Stimulated activated naive CD8-positive, alpha-beta T cell treated with anti-CD3 and anti-CD28 coated beads, Interleukin-15, amount 100 ng/mL, for 72 hours (primary cell): ENCODE data around the gene IL1RAPL2.

ENCODE experiments used
- ATAC-seq: fragments of 150-1000 bp; cut with Tn5 transposase; 2 replicates; pipeline ENCODE4 v1.10.0; 2021; ENCODE audit warnings: mild to moderate bottlenecking, moderate library complexity
- DNase-seq, 2 donors: peaks; one replicate each; pipeline ENCODE4 v3.0.0; 2021 to 2022
- H3K27ac Mint-ChIP-seq, 2 donors: one replicate each; pipeline ENCODE4 v1.8.0; 2022; ENCODE audit warnings: mild to moderate bottlenecking in 2 of 2, mixed read lengths in 2 of 2, moderate library complexity in 2 of 2
- H3K27me3 Mint-ChIP-seq: one replicate; pipeline ENCODE4 v1.8.0; 2022; ENCODE audit warnings: mixed read lengths
- H3K4me1 Mint-ChIP-seq: one replicate; pipeline ENCODE4 v1.8.0; 2022; ENCODE audit warnings: mild to moderate bottlenecking, mixed read lengths
- H3K4me3 Mint-ChIP-seq, 2 donors: one replicate each; pipeline ENCODE4 v1.8.0; 2022; ENCODE audit warnings: mild to moderate bottlenecking in 2 of 2, mixed read lengths in 2 of 2, moderate library complexity in 1 of 2
- H3K9me3 Mint-ChIP-seq, 2 donors: one replicate each; pipeline ENCODE4 v1.8.0; 2022; ENCODE audit warnings: mixed read lengths in 2 of 2

The IL1RAPL2 gene

DNA sequence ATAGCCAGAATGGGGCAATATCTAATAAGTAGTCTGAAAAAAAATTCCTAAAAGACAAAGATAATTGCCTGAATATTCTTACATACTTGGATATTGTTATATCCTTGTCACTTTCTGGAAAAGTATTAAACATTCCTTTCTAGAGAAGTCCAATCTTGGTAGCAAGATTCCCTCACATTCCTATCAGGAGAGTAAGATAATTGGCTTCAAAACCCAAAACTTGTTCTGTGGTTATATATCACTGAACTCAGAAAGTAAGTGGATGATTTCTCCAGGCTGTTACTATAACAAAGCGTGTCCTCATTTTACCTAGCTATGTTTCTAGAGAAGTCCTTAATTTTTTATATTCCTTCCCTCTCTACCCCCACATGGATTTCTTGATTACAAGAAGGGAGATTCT lies 700.5 kb downstream of the IL1RAPL2 start:
- no peaks in the 10 kb centered on the region for H3K27me3 Mint-ChIP-seq
- H3K9me3 Mint-ChIP-seq, result no peaks in the 10 kb centered on the region
- H3K4me3 Mint-ChIP-seq, result no peak overlapping the region
- DNase-seq (no peak), ATAC-seq (no peak)
- no peak overlapping the region for H3K27ac Mint-ChIP-seq
- no peaks in the 10 kb centered on the region for H3K4me1 Mint-ChIP-seq

DNA sequence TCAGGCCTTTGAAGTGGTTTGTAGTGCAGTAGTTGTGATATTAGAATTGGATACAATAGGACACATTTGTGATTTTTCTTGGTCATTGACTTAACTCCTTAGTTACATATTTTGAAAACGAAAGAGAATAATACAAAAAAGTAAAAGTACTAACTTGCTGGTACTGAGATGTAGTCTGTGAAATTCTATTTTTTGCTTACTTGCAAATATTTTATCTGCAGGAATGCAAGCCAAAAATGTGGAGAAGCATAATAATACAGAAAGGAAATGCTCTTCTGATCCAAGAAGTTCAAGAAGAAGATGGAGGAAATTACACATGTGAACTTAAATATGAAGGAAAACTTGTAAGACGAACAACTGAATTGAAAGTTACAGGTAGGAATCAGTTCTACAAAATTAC lies 701.2 kb downstream of the IL1RAPL2 start:
- no peak for ATAC-seq
- Mint-ChIP-seq H3K27me3 (no peaks in the 10 kb centered on the region), H3K9me3 (no peaks in the 10 kb centered on the region), H3K4me1 (no peaks in the 10 kb centered on the region), H3K4me3 (no peak overlapping the region), H3K27ac (no peak overlapping the region)
- no peak for DNase-seq

DNA sequence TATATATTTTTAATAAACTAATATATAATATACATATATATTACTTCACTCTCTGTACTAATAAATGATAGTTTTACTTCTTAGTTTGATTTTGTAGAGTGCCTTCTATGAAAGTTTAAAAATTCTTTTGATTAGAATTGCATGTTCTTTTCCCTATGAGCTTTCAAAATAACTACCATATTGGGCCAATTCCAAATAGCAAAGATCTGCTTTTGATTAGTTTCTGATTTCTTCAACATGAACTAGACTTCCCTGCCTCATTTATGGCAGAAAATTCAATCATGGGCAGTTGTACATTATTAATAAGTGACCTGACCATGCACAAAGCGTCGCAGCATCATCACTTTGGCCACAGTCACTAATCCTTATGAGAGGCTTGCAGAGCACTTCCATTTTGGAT lies 703.4 kb downstream of the IL1RAPL2 start:
- Mint-ChIP-seq H3K27me3 (no peaks in the 10 kb centered on the region), H3K27ac (no peak overlapping the region), H3K4me3 (no peak overlapping the region), H3K9me3 (peaks cover 0 to 2% of the 10 kb centered on the region in 2 donors), H3K4me1 (no peaks in the 10 kb centered on the region)
- DNase-seq (no peak), ATAC-seq (no peak)

DNA sequence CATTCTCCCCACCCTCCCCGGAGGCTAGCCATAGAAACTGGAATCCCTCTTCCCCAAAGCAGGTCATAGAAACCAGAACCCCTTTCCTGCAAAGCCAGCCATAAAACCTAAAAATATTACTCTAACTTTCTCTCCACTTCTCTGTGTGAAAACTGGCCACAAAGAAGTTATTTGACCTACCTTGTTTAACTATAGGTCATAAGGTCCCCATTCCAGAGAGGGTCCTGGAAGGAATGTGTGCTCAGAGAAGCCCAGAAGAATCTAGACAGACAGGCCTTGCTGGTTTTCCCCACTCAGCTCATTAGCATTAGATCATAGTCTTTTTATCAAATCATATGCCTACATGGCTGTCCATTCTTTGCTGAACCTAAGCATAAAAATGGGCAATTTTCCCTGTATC lies 707.3 kb downstream of the IL1RAPL2 start:
- Mint-ChIP-seq H3K27ac (no peak overlapping the region), H3K4me1 (no peaks in the 10 kb centered on the region), H3K27me3 (no peaks in the 10 kb centered on the region), H3K9me3 (peaks cover 0 to 7% of the 10 kb centered on the region in 2 donors), H3K4me3 (no peak overlapping the region)
- DNase-seq, result no peak
- no peak for ATAC-seq

DNA sequence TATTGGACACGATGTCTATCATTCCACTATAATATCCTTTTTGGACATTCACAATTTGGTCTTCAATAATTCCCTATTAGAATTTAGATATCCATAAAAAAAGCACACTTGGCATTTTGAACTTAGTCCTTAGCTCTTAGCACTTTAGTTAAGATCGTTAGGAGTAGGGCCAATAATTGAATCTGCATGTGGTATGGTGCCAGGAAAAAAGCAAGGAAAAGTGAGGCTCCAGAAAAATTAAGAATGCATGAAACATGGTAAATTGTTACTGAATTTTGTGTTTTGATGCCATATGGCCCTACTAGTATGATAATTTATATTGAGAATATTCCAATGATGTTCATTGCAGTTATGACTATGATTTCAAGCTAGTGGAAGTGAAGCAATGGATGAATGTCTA lies 708.1 kb downstream of the IL1RAPL2 start:
- H3K4me1 Mint-ChIP-seq, result no peaks in the 10 kb centered on the region

DNA sequence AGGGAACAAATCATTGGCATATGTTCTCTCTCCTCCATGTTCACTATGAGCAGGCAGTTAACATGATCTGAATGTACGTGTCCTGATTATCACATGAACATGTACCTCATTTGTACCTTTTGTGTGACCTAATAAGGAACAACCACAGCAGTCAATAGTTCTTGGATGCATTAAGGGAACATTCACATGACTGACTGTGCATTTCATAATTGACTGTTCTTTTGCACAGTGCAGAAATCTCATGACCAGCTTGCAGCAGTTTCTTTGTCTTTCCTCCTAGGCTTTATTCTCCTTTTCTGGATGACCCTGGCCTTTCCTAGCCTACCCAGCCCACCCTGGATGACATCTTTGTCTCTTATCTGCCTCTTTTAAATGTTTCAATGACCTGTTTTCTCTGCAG lies 711.1 kb downstream of the IL1RAPL2 start:
- Mint-ChIP-seq H3K4me3 (no peak overlapping the region), H3K4me1 (no peaks in the 10 kb centered on the region)

More for the DNA sequence above, 708.1 kb downstream of the IL1RAPL2 start:
- peaks cover 0 to 7% of the 10 kb centered on the region in 2 donors for H3K9me3 Mint-ChIP-seq
- no peak overlapping the region for H3K4me3 Mint-ChIP-seq
- DNase-seq (no peak), ATAC-seq (no peak)
- no peak overlapping the region for H3K27ac Mint-ChIP-seq
- no peaks in the 10 kb centered on the region for H3K27me3 Mint-ChIP-seq

DNA sequence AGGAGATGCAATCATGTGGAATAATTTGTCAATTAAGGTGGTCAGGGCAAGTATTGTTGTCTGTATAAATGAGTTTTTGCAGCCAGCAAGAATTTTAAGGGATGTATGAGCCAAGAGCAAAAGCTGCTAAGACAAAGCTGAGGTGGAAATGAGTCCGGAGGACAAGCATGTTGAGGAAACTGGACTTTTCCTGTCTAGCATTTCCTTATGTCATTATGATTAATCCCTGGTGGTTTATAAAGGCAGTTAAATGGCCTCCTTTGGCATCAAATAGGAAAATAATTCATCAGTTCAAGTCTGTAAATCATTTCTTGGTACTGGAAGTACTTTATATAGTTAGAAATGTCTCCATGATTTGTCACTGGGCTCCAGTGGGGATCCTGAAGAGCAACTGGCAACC lies 716.1 kb downstream of the IL1RAPL2 start:
- peaks cover 0 to 3% of the 10 kb centered on the region in 2 donors for H3K9me3 Mint-ChIP-seq
- no peaks in the 10 kb centered on the region for H3K27me3 Mint-ChIP-seq
- H3K4me3 Mint-ChIP-seq, result no peak overlapping the region
- no peaks in the 10 kb centered on the region for H3K4me1 Mint-ChIP-seq
- H3K27ac Mint-ChIP-seq, result no peak overlapping the region
- DNase-seq (no peak), ATAC-seq (no peak)

More for the DNA sequence above, 711.1 kb downstream of the IL1RAPL2 start:
- H3K27ac Mint-ChIP-seq, result no peak overlapping the region
- DNase-seq (no peak), ATAC-seq (no peak)
- no peaks in the 10 kb centered on the region for H3K27me3 Mint-ChIP-seq
- H3K9me3 Mint-ChIP-seq, result peaks cover 0 to 7% of the 10 kb centered on the region in 2 donors

DNA sequence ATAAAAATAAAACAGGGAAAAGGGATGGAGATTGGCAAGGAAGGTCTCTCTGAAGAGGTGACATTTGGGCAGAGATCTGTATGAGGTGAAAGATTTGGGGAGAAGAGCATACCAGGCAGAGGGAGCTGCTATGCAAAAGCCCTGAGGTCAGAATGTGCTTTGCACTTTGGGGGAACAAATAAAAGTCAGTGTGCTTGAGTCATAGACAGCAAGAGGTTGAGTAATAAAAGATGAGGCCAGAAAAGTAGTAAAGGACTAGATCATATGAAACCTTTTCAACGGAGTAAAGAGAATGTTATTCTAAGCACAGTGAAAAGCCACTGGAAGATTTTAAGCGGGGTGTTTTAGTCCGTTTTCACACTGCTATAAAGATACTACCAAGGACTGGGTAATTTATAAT lies 731.0 kb downstream of the IL1RAPL2 start:
- H3K9me3 Mint-ChIP-seq, result peaks cover 0 to 11% of the 10 kb centered on the region in 2 donors
- no peak overlapping the region for H3K4me3 Mint-ChIP-seq
- H3K27me3 Mint-ChIP-seq, result no peaks in the 10 kb centered on the region
- H3K27ac Mint-ChIP-seq, result no peak overlapping the region
- no peak for ATAC-seq
- no peak for DNase-seq
- H3K4me1 Mint-ChIP-seq, result no peaks in the 10 kb centered on the region

DNA sequence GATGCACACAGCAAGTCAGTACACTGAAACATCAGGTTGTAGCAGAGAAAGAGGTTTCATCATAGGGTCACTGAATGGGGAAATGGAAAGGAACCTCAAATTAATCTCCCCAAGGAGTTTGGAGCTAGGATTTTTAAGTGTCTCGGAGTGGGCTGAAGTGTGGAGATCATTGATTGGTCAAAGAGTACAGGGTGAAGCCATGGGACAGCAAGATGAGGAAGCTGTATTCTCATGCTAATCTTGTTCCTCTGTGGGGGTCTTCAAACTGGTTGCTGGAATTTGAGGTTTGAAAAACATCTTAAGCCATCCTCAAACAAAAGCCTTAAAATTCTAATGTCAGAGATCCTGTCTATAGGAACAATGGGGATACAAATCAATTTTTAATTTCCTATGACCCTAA lies 733.3 kb downstream of the IL1RAPL2 start:
- no peaks in the 10 kb centered on the region for H3K27me3 Mint-ChIP-seq
- H3K27ac Mint-ChIP-seq, result no peak overlapping the region
- no peak overlapping the region for H3K4me3 Mint-ChIP-seq
- H3K4me1 Mint-ChIP-seq, result no peaks in the 10 kb centered on the region
- ATAC-seq (no peak), DNase-seq (no peak)
- H3K9me3 Mint-ChIP-seq, result peaks cover 0 to 11% of the 10 kb centered on the region in 2 donors

DNA sequence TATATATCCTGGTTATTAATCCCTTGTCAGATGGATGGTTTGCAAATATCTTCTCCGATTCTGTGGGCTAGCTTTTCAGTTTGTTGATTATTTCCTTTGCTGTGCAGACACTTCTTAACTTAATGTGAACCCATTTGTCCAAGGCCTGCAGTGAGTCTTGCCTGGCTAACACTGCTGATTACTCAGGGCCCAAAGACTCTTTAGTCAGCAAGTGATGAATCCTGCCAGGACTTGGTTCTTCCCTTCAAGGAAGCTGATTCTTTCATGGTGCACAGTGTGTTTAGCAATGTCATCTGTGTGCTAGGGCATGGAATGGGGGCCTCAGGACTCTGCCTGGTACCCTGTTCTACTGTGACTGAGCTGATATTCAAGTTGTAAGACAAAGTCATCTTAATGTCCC lies 736.2 kb downstream of the IL1RAPL2 start:
- H3K27me3 Mint-ChIP-seq, result no peaks in the 10 kb centered on the region
- no peak overlapping the region for H3K27ac Mint-ChIP-seq
- no peak overlapping the region for H3K4me3 Mint-ChIP-seq
- no peak for DNase-seq
- H3K9me3 Mint-ChIP-seq, result peaks cover 0 to 16% of the 10 kb centered on the region in 2 donors
- H3K4me1 Mint-ChIP-seq, result no peaks in the 10 kb centered on the region
- no peak for ATAC-seq

DNA sequence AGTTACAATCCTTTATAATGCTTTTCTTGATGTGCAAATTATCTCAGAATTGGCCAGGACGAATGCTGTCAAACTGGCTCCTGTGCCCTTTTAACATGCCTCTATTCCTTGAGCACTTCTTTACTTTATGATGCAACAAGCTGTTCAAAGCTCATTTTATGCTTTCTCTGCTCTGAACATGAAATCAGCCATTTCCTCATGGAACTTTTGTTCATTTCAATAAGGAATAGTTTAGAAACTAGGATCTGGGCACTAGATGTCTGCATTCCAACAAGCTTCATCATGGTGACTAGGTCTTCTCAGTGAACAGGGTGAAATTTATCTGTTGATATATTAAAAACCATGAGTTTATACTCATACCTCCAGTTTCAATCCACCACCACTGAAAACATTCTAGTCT lies 741.8 kb downstream of the IL1RAPL2 start:
- Mint-ChIP-seq H3K27ac (no peak overlapping the region), H3K4me3 (no peak overlapping the region), H3K4me1 (no peaks in the 10 kb centered on the region), H3K9me3 (peaks cover 0 to 5% of the 10 kb centered on the region in 2 donors), H3K27me3 (no peaks in the 10 kb centered on the region)
- ATAC-seq, result no peak
- no peak for DNase-seq

DNA sequence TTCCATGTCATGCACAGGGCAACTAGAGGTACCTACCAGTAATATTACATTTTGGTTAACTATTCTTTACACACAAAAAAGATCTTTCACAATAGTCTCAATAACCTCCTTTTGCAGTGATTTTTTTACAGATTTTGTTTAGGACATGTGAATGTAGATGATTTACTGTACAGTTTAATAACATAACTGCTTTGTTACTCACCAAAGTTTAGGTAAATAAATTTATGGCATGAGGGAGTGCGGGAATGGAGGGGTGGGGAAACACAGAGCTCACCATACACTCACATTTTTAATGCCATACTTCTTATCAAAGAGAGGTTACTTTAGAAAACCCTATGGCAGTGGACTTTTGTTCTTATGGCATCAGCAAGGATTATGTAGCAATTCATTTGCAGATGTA lies 747.6 kb downstream of the IL1RAPL2 start:
- Mint-ChIP-seq H3K4me3 (no peak overlapping the region), H3K9me3 (no peaks in the 10 kb centered on the region), H3K27ac (no peak overlapping the region), H3K27me3 (no peaks in the 10 kb centered on the region), H3K4me1 (no peaks in the 10 kb centered on the region)
- ATAC-seq (no peak), DNase-seq (no peak)

DNA sequence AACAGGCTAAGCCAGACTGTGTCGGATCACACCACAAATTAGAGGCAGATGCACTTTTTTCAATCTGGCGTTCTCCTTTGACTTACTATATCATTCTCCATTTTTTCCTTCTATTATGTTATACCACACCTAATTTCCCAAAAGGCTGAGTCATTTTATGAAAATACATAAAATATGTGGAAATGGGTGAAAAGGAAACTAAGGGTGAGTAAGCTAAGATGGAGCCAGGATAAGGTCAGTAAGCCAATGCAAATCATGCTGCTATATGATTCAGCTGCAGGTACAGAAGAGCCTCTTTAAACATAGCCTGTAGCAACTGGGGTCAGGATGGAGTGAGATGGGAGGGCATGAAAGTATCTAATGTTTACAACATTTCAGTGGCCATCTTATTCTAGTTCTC lies 748.5 kb downstream of the IL1RAPL2 start:
- no peak for DNase-seq
- Mint-ChIP-seq H3K27me3 (no peaks in the 10 kb centered on the region), H3K9me3 (no peaks in the 10 kb centered on the region), H3K4me1 (no peaks in the 10 kb centered on the region), H3K4me3 (no peak overlapping the region), H3K27ac (no peak overlapping the region)
- ATAC-seq, result no peak

DNA sequence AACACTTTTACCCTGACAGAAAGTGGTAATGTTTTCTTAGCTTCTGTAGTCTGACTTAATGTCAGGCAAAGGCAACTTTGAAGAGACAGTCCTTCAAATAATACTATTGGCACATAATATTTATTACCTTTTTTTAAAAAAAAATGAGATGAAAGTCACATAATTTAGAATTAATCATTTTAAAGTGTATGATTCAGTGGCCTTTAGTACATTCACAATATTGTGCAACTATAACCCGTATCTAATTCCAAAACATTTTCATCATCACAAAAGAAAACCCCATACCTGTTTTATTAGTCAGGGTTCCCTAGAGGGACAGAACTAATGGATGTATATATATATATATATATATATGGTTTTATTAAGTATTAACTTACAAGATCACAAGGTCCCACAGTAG lies 749.2 kb downstream of the IL1RAPL2 start:
- no peak overlapping the region for H3K27ac Mint-ChIP-seq
- H3K4me1 Mint-ChIP-seq, result no peaks in the 10 kb centered on the region
- ATAC-seq (no peak), DNase-seq (no peak)
- H3K27me3 Mint-ChIP-seq, result no peaks in the 10 kb centered on the region
- peaks cover 0 to 4% of the 10 kb centered on the region in 2 donors for H3K9me3 Mint-ChIP-seq
- no peak overlapping the region for H3K4me3 Mint-ChIP-seq

DNA sequence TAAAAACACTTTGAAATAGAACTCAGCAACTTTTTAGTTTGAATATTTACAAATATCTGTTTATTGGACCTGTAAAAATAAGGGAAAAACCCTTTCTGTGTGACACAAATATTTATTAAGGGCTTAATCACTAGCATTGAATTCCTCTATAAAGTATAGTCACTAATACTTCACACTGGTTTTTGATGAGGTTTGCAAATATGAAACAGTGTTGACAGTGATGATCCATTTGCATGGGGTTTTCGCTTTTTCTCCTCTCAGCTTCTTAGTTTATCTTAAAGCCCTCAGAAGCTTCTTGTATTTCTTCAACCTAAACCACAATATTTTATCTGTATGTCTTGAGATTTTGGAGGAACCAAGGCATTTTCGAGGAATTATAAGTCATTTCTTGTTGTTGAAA lies 751.1 kb downstream of the IL1RAPL2 start:
- Mint-ChIP-seq H3K27me3 (no peaks in the 10 kb centered on the region), H3K4me1 (no peaks in the 10 kb centered on the region), H3K27ac (no peak overlapping the region), H3K4me3 (no peak overlapping the region), H3K9me3 (peaks cover 0 to 8% of the 10 kb centered on the region in 2 donors)
- no peak for DNase-seq
- no peak for ATAC-seq

DNA sequence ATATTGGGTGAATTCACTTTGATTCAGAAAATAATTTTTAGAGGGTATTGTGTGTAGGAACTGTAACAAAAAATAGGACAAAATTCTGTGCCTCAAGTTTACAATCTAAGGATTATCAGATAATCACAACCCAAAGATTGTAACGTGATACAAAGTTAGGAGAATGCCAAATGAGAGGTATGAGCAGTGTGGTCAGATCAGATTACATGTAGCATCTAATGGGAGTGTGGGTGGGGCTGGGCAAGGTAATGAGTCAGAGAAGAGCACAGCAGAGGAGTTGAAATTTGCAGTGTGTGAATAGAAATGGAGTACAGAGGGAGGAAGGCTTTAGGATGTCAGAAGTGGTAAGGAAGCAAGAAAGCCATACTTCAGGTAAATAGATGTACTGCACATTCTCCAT lies 757.9 kb downstream of the IL1RAPL2 start:
- no peak overlapping the region for H3K27ac Mint-ChIP-seq
- no peaks in the 10 kb centered on the region for H3K27me3 Mint-ChIP-seq
- H3K9me3 Mint-ChIP-seq, result peaks cover 0 to 8% of the 10 kb centered on the region in 2 donors
- ATAC-seq, result no peak
- no peak overlapping the region for H3K4me3 Mint-ChIP-seq
- DNase-seq, result no peak
- no peaks in the 10 kb centered on the region for H3K4me1 Mint-ChIP-seq

DNA sequence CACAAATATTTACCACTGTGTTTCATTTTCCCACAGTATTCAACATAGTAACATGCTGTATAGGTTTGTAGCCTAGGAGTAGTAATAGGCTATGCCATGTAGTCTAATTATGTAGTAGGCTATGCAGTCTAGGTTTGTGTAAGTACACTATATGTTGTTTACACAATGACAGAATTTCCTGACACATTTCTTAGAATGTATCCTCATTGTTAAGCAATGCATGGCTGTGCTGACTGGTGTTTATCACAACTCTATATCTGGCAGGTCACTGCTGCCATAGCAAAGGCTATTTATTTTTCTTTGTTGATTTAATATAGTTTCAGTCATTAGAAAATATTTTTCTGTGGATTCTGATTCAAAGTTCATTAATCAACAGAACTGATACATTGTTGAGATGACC lies 762.8 kb downstream of the IL1RAPL2 start:
- no peak for ATAC-seq

More for the DNA sequence above, 762.8 kb downstream of the IL1RAPL2 start:
- no peaks in the 10 kb centered on the region for H3K9me3 Mint-ChIP-seq
- H3K4me3 Mint-ChIP-seq, result no peak overlapping the region
- H3K27ac Mint-ChIP-seq, result no peak overlapping the region
- DNase-seq, result no peak
- no peaks in the 10 kb centered on the region for H3K4me1 Mint-ChIP-seq
- H3K27me3 Mint-ChIP-seq, result no peaks in the 10 kb centered on the region
